Chondrocyte (in vitro differentiated cells): ENCODE results near the gene KCNMB1. TPM values are rescaled to one million over a fixed set of nuclear protein-coding genes. Genes with fewer than 3 reads are reported as not detected.

Source experiments
- DNase-seq: peaks from one replicate; pipeline ENCODE4 v3.0.0; 2021; ENCODE audit warnings: mixed read lengths, low spot score
- H3K27ac Mint-ChIP-seq: one replicate; pipeline ENCODE4 v1.8.0; 2021; ENCODE audit warnings: mild to moderate bottlenecking, moderate library complexity, mixed read lengths; ENCODE audit not compliant: unreplicated experiment
- H3K27me3 Mint-ChIP-seq: 2 replicates; pipeline ENCODE4 v1.8.0; 2021; ENCODE audit warnings: low read depth, mixed read lengths
- H3K36me3 Mint-ChIP-seq: 2 replicates; pipeline ENCODE4 v1.8.0; 2021; ENCODE audit warnings: low read depth, mixed read lengths
- H3K4me1 Mint-ChIP-seq: 2 replicates; pipeline ENCODE4 v1.8.0; 2021; ENCODE audit warnings: low read depth, mild to moderate bottlenecking, mixed read lengths
- H3K4me3 Mint-ChIP-seq: one replicate; pipeline ENCODE4 v1.8.0; 2021; ENCODE audit warnings: mild to moderate bottlenecking, moderate library complexity, mixed read lengths; ENCODE audit not compliant: unreplicated experiment
- H3K9me3 Mint-ChIP-seq: 2 replicates; pipeline ENCODE4 v1.8.0; 2021; ENCODE audit warnings: low read depth, mixed read lengths
- CTCF ChIP-seq: fragments of 200-600 bp; sonication (generic); IDR thresholded peaks from 2 replicates; pipeline ENCODE4 v1.5.0; 2021; ENCODE audit warnings: antibody characterized with exemption, mild to moderate bottlenecking, moderate library complexity
- total RNA-seq: library from RNA; stranded (reverse); gene quantifications from 3 replicates; pipeline ENCODE4 v1.2.1, GENCODE V29; 2021

The KCNMB1 gene
- total RNA-seq, 1 donor from 2014 or later = 23.2 TPM

GRCh38 chr5:170408877-170409660, 19.9 kb upstream of the KCNMB1 start:
- H3K27ac Mint-ChIP-seq = no peak overlapping the region
- no peak for DNase-seq
- peaks cover 11% of the 10 kb centered on the region for H3K4me1 Mint-ChIP-seq
- H3K27me3 Mint-ChIP-seq = peaks cover 10% of the 10 kb centered on the region
- no peak overlapping the region for H3K4me3 Mint-ChIP-seq
- TF ChIP-seq CTCF = no peak
- H3K9me3 Mint-ChIP-seq = no peaks in the 10 kb centered on the region
- H3K36me3 Mint-ChIP-seq = peaks cover 5% of the 10 kb centered on the region

GRCh38 chr5:170408226-170408625, 19.1 kb upstream of the KCNMB1 start:
- TF ChIP-seq CTCF = no peak
- peaks cover 11% of the 10 kb centered on the region for H3K4me1 Mint-ChIP-seq
- no peak overlapping the region for H3K27ac Mint-ChIP-seq
- H3K4me3 Mint-ChIP-seq = no peak overlapping the region
- no peaks in the 10 kb centered on the region for H3K9me3 Mint-ChIP-seq
- DNase-seq = no peak
- peaks cover 5% of the 10 kb centered on the region for H3K36me3 Mint-ChIP-seq
- H3K27me3 Mint-ChIP-seq = peaks cover 10% of the 10 kb centered on the region

DNA sequence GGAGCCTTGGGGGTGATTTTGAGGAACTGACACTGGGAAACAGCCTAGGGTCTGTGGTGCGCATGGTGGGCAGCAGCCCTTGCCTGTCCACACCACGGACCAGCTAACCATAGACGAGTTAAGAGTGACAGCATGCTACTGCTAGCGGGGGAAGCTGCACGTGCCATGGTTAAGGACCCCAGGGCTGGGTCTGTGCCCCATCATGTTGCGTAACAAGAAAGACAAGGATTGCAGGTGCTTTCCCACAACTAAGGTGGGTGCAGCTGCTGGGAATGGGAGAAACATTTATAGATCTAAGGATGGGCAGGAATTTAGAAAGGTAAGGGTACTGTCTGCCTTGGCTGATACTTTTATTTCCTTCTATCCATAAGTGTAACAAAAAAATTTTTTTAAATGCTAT, 17.9 kb upstream of the KCNMB1 start:
- H3K4me3 Mint-ChIP-seq = no peak overlapping the region

DNA sequence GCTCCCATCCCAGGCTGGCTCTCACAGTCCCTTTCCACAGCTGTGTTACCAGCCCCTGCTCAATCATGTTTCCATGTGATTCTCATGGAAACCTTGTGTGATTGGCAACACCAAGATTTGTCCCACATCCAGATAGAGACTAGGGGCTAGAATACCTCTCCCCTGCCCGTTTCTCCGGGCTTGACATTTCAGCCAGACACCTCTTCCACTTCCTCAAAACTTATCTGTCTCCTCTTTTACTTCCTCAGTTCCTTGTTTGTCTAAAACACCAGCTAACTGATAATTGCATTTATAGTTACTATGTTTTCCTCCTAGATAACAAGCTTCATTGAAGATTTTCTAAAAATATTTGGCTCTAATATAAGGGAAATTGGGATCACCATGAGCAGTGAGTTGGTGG, 16.6 kb upstream of the KCNMB1 start:
- no peak for TF ChIP-seq CTCF
- H3K36me3 Mint-ChIP-seq = peaks cover 7% of the 10 kb centered on the region
- no peak overlapping the region for H3K27ac Mint-ChIP-seq
- peaks cover 11% of the 10 kb centered on the region for H3K4me1 Mint-ChIP-seq
- no peak for DNase-seq
- peaks cover 3% of the 10 kb centered on the region for H3K9me3 Mint-ChIP-seq
- peaks cover 8% of the 10 kb centered on the region for H3K27me3 Mint-ChIP-seq
- no peak overlapping the region for H3K4me3 Mint-ChIP-seq

More for the DNA sequence above, 17.9 kb upstream of the KCNMB1 start:
- peaks cover under 1% of the 10 kb centered on the region for H3K9me3 Mint-ChIP-seq
- H3K36me3 Mint-ChIP-seq = peaks cover 5% of the 10 kb centered on the region
- H3K27me3 Mint-ChIP-seq = peaks cover 10% of the 10 kb centered on the region
- H3K4me1 Mint-ChIP-seq = peaks cover 11% of the 10 kb centered on the region
- no peak for TF ChIP-seq CTCF
- DNase-seq = no peak
- no peak overlapping the region for H3K27ac Mint-ChIP-seq

- H3K27ac Mint-ChIP-seq = no peak overlapping the region
- H3K4me1 Mint-ChIP-seq = peaks cover 11% of the 10 kb centered on the region
- DNase-seq = no peak
- H3K27me3 Mint-ChIP-seq = peaks cover 8% of the 10 kb centered on the region
- H3K9me3 Mint-ChIP-seq = peaks cover 3% of the 10 kb centered on the region
- TF ChIP-seq CTCF = no peak
- peaks cover 7% of the 10 kb centered on the region for H3K36me3 Mint-ChIP-seq
- H3K4me3 Mint-ChIP-seq = no peak overlapping the region
Measured at GRCh38 chr5:170404398-170404797, 15.2 kb upstream of the KCNMB1 start.
